ENCODE measurements around the gene TTC4. TPM values are rescaled to one million over a fixed set of nuclear protein-coding genes. Genes with fewer than 3 reads are reported as not detected.

The TTC4 gene
- polyA plus RNA-seq, 4 donors = 27.6 to 38.7 (median 36.9) TPM

- DNase-seq (ENCODE audit: low read depth in 4 of 4, low spot score in 3 of 4) = no peak
Measured at GRCh38 chr1:54777431-54777830, 61.8 kb downstream of the TTC4 start.

- DNase-seq (ENCODE audit: low read depth in 4 of 4, low spot score in 3 of 4) = no peak
Measured at GRCh38 chr1:54781023-54781723, 65.5 kb downstream of the TTC4 start.

- no peak for DNase-seq (ENCODE audit: low read depth in 4 of 4, low spot score in 3 of 4)
Measured at GRCh38 chr1:54782156-54782555, 66.5 kb downstream of the TTC4 start.

GRCh38 chr1:54782588-54782987 lies 66.9 kb downstream of the TTC4 start:
- no peak for DNase-seq (ENCODE audit: low read depth in 4 of 4, low spot score in 3 of 4)

GRCh38 chr1:54784066-54784465 lies 68.4 kb downstream of the TTC4 start:
- no peak for DNase-seq (ENCODE audit: low read depth in 4 of 4, low spot score in 3 of 4)

- no peak for DNase-seq (ENCODE audit: low read depth in 4 of 4, low spot score in 3 of 4)
Measured at GRCh38 chr1:54786778-54787177, 71.1 kb downstream of the TTC4 start.

GRCh38 chr1:54787604-54788003 lies 71.9 kb downstream of the TTC4 start:
- no peak for DNase-seq (ENCODE audit: low read depth in 4 of 4, low spot score in 3 of 4)

GRCh38 chr1:54788459-54788858 lies 72.8 kb downstream of the TTC4 start:
- DNase-seq (ENCODE audit: low read depth in 4 of 4, low spot score in 3 of 4) = no peak

- DNase-seq (ENCODE audit: low read depth in 4 of 4, low spot score in 3 of 4) = no peak
Measured at GRCh38 chr1:54791880-54792522, 76.3 kb downstream of the TTC4 start.

Other genes starting within 250 kb of the TTC4 start
- gene ACOT11, start 167.6 kb upstream of the TTC4 start, polyA plus RNA-seq (ENCODE audit: insufficient read length in 4 of 4) = 10 to 100 TPM in 2 of 4 donors, 1 to 10 TPM in 2; 2.9 to 14.4 (median 10.8) TPM
- 10 to 100 TPM in 3 of 4 donors, under 1 TPM in 1; 0.91 to 35.5 (median 21.3) TPM for gene FAM151A, start 92.3 kb upstream of the TTC4 start, polyA plus RNA-seq (ENCODE audit: insufficient read length in 4 of 4)
- gene MROH7, start 74.1 kb upstream of the TTC4 start, polyA plus RNA-seq (ENCODE audit: insufficient read length in 4 of 4) = 10 to 100 TPM in 1 of 4 donors, 1 to 10 TPM in 3; 1.9 to 13.4 (median 5.0) TPM
- gene PARS2, start 48.7 kb downstream of the TTC4 start, polyA plus RNA-seq (ENCODE audit: insufficient read length in 4 of 4) = 10 to 100 TPM in 1 of 4 donors, 1 to 10 TPM in 3; 4.6 to 10.9 (median 9.5) TPM
- gene TTC22, start 85.5 kb downstream of the TTC4 start, polyA plus RNA-seq (ENCODE audit: insufficient read length in 4 of 4) = 1 to 10 TPM in 3 of 4 donors, under 1 TPM in 1; 0.49 to 8.6 (median 5.0) TPM
- 10 to 100 TPM; 33.2 to 88.0 (median 70.4) TPM for gene DHCR24, start 171.3 kb downstream of the TTC4 start, polyA plus RNA-seq (ENCODE audit: insufficient read length in 4 of 4)

Data from left renal pelvis (tissue), 4 donors.